SU-DHL-6 (cell line): ENCODE data around the gene RPS6KA2.

Experiments
- EZH2phosphoT487 ChIP-seq: fragments of 200-600 bp; sonication (generic), shearing (Covaris generic); conservative IDR thresholded peaks from 2 replicates; pipeline ENCODE4 v1.6.1; 2018; ENCODE audit warnings: mild to moderate bottlenecking, antibody characterized with exemption, low read length, moderate library complexity, mixed read lengths
- TF ChIP-seq, protein P1 (sequence below): fragments of 200-600 bp; sonication (generic); IDR thresholded peaks from one replicate; pipeline ENCODE4 v1.5.1; 2017; ENCODE audit warnings: antibody characterized with exemption, mild to moderate bottlenecking, low read length, moderate library complexity; ENCODE audit not compliant: insufficient read depth, poor library complexity, severe bottlenecking

DNA sequence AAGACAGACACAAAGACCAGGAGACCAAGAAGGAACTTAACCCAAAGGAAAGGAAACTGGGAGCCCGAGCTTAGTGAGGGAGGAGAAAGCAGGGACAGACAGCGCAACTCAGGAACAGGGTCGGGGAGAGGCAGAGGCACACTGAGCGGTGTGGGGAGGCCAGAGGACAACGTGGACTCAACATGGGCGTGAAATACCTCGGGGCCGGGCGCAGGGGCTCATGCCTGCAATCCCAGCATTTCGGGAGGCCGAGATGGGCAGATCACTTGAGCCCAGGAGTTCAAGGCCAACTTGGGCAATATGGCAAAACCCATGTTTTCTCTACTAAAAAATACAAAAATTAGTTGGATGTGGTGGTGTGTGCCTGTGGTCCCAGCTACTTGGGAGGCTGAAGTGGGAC is 5.7 kb upstream of the RPS6KA2 start:
- TF ChIP-seq EZH2phosphoT487: no peak
- TF ChIP-seq, protein P1, sequence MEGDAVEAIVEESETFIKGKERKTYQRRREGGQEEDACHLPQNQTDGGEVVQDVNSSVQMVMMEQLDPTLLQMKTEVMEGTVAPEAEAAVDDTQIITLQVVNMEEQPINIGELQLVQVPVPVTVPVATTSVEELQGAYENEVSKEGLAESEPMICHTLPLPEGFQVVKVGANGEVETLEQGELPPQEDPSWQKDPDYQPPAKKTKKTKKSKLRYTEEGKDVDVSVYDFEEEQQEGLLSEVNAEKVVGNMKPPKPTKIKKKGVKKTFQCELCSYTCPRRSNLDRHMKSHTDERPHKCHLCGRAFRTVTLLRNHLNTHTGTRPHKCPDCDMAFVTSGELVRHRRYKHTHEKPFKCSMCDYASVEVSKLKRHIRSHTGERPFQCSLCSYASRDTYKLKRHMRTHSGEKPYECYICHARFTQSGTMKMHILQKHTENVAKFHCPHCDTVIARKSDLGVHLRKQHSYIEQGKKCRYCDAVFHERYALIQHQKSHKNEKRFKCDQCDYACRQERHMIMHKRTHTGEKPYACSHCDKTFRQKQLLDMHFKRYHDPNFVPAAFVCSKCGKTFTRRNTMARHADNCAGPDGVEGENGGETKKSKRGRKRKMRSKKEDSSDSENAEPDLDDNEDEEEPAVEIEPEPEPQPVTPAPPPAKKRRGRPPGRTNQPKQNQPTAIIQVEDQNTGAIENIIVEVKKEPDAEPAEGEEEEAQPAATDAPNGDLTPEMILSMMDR: no peak
